Epithelial cell of proximal tubule (primary cell): ENCODE results near the gene CECR2. TPM values are rescaled to one million over a fixed set of nuclear protein-coding genes. Genes with fewer than 3 reads are reported as not detected.

Experiments
- DNase-seq: peaks from one replicate; pipeline ENCODE4 v3.0.0-alpha.2; 2011; ENCODE audit warnings: low read depth
- H3K4me3 ChIP-seq: 2 replicates; pipeline ENCODE4 v1.5.1; 2011; ENCODE audit warnings: low read depth, mild to moderate bottlenecking, low read length
- CTCF ChIP-seq: conservative IDR thresholded peaks from 2 replicates; pipeline ENCODE4 v1.5.1; 2012; ENCODE audit warnings: low read depth, mild to moderate bottlenecking, low read length
- total RNA-seq: library from RNA; depleted of rRNA; stranded (reverse); fragments of >200 nt; gene quantifications from 2 replicates; pipeline ENCODE4 v1.2.3, GENCODE V29; 2015

Gene CECR2
- total RNA-seq, 1 donor from 2014 or later, result 3.7 TPM

GRCh38 chr22:17381192-17381913 is 12.1 kb downstream of the CECR2 start:
- no peak for TF ChIP-seq CTCF
- DNase-seq, result no peak
- no peak overlapping the region for H3K4me3 ChIP-seq

- no peak for DNase-seq
- no peak overlapping the region for H3K4me3 ChIP-seq
- TF ChIP-seq CTCF, result no peak
Observed at GRCh38 chr22:17384612-17385330, 15.5 kb downstream of the CECR2 start.

- H3K4me3 ChIP-seq, result no peak overlapping the region
- DNase-seq, result no peak
- no peak for TF ChIP-seq CTCF
Observed at GRCh38 chr22:17387356-17387755, 18.1 kb downstream of the CECR2 start.

- no peak for TF ChIP-seq CTCF
- no peak overlapping the region for H3K4me3 ChIP-seq
- no peak for DNase-seq
Observed at GRCh38 chr22:17388235-17388634, 19.0 kb downstream of the CECR2 start.

- no peak overlapping the region for H3K4me3 ChIP-seq
- no peak for DNase-seq
- no peak for TF ChIP-seq CTCF
Observed at GRCh38 chr22:17390087-17390486, 20.8 kb downstream of the CECR2 start.

GRCh38 chr22:17396516-17396915 is 27.3 kb downstream of the CECR2 start:
- TF ChIP-seq CTCF, result no peak
- H3K4me3 ChIP-seq, result no peak overlapping the region
- DNase-seq, result no peak
